NCI-H2227 treated with DMSO at 0.1 percent for 48 hours (cell line): ENCODE measurements around the gene LRFN4.

Source experiments
- DNase-seq: peaks from one replicate; lab custom pipeline; 2025; lab: John Stamatoyannopoulos, UW

Gene LRFN4

DNA sequence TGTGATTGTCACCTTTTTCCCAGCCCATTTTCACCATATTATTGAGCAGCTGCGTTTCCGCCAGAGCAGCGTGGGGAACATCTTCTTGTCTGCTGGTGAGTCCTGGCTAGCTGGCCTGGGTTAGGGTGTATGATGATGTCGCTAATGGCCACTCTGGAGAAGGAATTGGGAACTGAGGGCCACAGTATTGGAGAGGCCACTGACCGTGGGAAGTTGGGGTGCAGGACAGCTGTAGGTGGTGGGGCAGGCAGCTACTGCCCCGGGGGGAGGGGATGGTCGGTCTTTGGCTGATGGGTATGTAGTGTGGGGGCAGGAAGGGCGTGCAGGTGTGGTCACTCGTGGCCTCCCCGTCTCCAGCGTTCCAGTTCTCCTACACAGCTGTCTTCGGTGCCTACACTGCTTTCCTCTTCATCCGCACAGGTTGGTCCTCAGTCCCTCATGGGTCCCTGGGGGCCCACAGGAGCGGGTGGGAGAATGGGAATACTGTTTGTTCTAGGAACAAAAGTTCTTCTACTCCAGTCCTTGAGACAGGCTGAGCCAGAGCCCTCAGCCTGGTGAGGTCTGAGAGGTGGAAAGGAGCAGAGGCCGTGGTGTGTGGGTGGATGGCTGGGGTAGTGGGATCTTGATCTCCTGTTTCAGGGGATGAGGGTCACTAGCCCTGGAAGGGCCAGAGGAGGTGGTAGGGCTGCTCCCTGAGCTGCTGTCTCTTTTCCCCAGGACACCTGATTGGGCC is 11.6 kb upstream of the LRFN4 start:
- no peak for DNase-seq

DNA sequence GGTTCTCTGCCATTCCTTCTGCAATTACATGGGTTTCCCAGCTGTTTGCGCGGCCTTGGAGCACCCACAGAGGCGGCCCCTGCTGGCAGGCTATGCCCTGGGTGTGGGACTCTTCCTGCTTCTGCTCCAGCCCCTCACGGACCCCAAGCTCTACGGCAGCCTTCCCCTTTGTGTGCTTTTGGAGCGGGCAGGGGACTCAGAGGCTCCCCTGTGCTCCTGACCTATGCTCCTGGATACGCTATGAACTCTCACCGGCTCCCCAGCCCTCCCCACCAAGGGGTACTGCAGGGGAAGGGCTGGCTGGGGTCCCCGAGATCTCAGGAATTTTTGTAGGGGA is 11.0 kb upstream of the LRFN4 start:
- no peak for DNase-seq

DNA sequence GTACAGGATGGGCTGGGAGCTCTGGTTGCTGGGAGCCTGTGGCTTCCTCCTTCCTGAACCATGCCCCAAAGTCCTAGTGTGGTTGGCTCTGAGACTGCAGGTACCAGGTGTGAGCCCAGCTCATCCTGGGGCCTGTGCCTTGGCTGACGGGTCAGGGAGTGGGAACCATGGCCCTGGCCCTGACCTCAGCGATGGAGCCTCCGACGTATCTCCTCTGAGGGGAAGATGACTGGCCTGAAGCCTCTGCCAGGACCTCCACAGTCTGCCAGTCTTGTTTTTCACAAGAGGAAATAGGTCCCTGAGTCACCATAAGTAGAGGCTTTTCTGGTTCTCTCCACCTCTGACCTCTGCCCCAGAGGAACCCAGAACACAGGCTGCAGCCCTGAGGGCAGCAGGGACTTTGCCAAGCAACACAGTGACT is 10.2 kb upstream of the LRFN4 start:
- no peak for DNase-seq

DNA sequence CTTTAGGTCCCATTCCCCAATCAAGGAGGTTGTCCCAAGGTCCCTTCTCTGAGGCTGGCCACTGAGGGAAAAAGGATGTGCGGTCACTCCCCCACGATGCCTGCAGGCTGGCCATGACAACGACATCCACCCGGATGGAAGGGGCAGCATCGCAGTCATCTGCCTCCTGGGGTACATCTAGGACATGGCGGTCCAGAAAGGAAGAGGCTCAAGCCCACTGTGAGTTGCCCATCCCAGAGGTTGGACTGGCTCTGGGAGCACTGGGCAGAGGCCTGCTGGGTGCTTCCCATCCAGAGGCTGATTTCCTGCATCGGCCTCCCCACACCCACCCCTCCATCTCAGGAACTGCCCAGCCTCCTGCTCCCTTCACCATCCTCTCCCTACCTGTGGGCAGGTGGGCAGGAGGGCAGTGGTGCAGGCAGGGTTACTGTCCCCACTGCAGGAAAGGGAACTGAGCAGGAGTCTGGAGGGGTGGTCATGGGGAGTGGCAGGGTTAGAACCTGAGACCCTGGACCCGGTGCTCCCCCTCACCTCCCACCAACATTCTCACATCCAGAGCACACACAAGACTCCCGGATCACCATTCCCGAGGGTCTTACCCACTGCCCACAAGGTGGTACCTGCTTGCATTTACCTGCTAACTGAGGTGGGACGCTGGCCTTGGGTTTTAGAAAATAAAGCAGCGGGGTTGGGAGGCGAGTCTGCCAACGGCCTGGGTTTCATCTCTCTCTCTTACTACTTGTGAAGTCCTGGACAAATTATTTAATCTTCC is 9.2 kb upstream of the LRFN4 start:
- DNase-seq = no peak

DNA sequence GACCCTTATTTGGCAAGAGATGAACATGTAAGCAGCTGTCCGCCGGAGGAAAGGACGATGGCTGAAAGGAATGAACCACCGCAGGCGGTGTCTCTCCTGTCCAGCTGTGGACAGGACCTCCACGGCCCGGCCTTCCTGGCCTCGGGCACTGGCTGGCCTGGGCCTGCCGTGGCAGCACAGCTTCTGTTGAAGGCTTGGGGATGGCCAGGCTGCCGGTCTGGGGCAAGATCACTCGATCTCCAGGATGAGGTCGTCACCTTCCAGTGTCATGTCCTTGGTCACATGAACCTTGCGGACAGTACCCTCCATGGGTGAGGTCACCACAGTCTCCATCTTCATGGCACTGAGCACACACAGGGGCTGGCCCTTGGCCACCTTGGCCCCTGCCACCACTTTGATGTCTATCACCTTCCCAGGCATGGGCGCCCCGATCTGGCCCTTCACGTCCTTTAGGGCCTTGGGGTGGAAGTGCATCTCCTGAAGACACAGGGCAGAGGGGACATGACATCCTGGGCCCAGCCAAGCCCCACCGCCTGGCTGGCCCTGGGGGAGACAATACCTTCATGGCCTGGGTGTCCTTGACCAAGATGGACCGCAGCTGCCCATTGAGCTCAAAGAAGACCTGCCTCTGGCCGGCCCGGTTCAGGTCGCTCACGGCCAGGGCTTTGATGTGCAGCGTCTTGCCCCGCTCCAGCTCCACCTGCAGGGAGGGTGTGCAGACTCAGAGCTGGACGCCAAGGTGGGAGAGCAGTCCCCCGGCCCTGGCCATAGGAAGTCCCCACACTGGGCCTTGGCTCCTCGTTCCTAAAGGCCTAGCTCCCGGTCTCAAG is 8.0 kb upstream of the LRFN4 start:
- DNase-seq = no peak

DNA sequence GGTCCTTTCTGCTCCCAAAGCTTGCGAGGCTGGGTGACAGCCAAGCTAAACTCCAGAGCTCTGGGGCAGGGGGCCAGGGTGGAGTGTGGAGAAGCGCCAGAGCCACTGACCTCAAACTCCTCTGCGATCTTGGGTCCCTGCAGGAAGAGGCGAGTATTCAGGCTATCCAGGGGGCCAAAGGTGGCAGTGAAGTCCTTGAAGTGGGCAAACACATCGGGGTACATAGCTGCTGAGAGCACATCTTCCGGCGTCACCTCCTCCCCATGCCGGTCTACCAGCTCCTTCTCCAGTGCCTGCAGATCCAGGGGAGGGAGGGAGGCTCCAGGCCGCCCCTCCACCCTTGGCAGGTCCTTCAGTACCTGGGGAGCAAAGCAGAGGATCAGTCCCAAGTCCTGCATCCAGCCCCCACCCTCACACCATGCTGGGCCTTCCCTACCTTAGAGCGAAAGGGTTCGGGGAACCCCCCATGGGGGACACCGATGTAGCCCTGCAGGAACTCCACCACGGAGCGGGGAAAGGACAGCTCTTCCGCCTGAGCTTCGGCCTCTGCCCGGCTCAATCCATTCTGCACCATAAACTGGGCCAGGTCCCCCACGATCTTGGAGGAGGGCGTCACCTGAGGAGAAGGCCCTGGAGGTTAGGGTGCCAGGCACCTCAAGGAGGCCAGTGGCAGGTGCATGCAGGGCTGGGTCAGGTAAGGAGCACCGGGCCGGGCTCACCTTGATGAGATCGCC is 7.2 kb upstream of the LRFN4 start:
- DNase-seq = no peak

DNA sequence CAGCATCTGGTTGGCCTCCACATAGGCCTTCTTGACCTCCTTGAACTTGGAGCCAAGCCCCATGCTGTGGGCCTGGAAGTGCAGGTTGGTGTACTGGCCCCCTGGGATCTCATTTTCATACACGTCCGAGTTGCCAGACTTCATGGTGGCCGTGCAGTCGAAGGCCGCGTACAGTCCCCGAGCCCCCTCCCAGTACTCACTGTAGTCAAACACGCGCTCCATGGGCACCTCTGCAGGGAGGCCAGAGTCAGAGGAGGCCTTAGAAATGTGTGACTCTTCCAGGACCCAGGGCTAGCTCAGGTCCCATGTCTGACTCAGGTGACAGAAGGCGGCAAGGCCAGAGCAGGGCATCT is 6.7 kb upstream of the LRFN4 start:
- no peak for DNase-seq

DNA sequence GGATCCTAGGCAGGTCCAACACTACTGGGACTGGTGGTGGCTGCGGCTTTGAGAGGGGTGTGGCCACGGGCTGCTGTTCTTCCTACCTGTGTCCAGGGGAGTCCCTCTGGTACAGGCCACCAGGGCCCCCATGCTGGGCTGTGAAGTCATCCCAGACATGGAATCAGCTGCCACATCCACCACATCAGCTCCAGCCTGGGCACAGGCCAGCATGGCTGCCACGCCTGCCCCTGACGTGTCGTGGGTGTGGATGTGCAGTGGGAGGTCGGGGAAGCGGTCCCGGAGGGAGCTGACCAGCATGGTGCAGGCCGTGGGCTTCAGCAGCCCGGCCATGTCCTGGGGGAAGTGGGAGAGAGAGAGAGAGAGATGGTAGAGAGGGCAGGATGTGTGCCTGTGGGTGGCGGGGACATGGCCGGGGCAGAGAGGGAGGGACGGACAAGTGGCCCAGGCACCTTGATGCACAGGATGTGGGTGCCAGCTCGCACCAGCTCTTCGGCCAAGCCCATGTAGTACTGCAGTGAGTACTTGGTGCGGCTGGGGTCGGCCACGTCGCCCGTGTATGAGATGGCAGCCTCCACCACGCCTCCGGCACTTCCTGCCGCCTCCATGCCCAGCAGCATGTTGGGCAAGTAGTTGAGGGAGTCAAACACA is 6.2 kb upstream of the LRFN4 start:
- no peak for DNase-seq

DNA sequence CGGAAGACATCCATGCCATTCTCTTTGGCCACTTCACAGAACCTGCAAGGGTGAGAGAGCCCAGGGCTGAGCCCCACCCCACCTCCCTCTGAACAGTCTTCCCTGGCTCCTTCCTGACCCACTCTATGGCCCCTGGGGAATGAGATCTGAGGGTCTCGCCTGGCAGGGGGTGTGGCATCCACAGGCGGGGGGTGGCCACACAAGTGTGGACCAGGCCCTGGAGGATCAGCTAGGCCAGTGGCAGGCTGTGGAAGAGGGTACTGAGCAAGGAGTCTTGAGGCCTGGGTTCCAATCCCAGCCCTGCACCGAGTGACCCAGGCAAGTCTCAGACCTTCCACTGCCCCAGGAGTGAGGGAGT is 5.6 kb upstream of the LRFN4 start:
- no peak for DNase-seq

DNA sequence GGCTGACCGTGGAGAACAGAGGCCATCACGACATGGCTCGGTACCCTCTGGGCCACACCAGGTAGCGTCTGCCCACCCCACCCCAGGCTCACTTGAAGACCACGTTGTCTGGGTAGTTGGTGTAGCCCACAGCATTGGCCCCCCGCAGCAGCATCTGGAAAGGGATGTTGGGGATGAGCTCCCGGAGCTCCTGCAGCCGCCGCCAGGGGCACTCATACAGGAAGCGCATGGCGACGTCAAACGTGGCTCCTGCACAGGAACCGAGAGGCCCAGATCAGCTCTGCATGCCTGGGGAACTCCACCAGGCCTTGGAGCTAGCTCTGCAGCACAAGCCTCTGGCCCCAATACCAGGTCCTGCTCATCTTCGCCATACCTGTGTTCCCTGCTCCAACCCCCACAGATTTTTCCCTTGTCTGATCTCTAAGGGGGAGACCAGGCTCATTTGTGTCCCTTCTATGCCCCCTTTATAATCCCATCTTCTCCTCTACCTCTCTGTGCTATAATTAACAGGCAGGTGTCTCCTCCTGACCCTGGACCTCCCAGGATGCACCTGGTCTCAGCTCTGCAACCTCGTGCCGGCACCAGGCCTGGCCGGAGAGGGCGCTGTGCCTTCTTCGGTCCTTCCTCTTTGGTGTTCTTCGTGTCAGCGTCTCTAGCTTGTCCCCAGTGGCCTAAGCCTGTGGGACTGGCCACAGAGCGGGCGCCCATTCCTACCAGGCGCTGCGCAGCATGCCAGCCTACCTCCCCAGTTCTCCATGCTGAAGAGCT is 5.0 kb upstream of the LRFN4 start:
- DNase-seq = no peak

DNA sequence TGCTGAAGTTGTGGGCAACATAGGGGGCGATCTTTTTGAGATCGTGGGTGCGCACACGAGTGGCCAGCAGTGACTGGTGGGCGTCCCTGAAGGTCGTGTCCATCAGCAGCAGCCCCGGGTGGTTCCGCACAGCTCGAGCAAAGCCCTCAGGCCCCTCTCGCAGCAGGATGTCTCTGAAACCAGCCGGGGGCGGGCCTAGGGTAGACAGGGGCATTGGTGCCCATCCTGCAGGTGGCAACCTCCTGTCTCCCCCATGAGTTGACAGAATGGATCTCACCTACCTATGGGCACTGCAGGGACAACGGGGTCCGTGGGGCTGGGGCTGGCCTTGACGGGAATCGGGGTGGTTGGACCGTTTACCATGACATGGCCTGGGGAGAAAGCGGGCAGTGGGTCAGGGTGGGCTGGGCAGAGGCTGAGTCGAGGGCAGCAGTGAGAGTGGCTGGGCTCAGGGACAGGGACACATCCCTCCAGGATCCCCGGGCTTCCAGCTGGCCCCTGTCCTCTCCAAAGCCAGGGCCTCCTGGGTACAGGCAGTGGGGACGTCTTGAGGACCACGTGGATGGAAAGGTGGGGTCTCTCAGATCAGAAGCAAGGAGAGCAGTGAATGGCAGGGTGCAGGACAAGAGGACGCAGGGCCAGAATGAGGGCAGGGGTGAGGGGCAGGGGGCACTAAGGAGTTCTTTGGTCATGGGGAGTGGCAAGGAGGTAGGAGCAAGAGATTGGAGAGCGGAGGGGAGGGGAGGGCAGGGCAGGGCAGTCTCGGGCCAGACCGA is 4.2 kb upstream of the LRFN4 start:
- DNase-seq = no peak

DNA sequence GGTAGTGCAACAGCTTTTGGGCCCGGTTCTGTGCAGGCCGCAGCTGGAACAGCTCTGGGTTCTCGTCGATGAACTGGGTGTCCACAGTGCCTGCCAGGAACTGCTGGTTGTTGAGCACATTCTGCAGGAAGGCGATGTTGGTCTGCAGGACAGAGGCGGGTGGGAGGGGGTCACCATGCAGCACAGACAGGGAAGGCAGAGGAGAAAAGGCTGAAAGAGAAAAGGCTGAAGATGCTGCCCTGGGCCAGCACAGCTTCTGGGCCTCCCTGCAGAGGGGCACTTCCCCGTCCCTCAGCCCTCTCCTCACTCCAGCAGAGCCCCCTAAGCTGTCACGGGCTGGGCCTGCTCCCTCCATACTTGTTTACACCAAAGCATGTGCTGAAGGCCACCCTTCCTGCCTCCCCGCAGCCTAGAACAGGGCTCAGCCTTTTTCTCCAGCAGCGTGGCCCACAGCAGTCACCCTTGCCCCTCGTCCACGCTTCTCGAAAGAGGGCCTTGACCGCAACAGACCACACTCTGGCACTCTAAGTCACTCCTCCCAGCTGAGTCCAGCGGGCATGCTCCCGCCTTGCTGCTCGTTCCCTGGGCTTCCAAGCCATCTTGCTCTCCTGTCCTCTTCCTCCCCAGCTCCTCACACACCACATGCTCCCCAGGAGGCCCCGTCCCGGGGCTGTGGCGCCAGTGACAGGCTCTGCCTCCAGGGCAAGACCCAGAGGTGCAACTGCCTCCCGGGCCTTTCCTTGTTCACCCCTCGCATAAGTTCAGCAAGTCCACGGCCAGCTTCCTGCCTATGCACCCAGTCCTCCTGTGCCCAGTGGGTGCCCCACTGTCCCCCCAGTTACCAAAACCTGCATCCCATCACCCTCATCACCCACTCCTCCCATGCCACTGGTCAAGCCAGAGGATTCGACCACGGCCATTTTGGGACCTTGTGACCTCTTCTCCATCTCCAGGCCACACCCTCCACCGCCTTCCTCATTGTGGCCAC is 3.3 kb upstream of the LRFN4 start:
- DNase-seq = no peak

DNA sequence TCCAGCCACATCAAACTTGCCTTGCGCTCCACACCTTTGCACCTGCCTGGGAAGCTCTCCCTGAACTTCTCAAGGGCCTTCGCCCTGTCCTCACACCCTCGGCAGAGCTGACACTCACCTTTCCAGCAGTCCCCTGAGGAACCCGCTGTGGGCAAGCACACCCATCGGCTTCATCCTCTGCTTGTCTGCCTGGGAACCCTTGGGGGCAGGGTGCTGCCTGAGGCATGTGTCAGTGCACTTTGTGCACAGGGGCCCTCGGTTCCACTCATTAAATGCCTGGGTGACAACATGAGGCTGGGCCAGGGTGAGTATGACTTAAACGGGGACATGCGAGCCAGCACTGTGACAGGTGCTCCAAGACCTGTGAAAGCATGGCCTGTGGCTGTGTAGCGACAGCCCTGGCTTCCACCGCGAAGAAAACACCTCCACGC is 2.6 kb upstream of the LRFN4 start:
- no peak for DNase-seq

DNA sequence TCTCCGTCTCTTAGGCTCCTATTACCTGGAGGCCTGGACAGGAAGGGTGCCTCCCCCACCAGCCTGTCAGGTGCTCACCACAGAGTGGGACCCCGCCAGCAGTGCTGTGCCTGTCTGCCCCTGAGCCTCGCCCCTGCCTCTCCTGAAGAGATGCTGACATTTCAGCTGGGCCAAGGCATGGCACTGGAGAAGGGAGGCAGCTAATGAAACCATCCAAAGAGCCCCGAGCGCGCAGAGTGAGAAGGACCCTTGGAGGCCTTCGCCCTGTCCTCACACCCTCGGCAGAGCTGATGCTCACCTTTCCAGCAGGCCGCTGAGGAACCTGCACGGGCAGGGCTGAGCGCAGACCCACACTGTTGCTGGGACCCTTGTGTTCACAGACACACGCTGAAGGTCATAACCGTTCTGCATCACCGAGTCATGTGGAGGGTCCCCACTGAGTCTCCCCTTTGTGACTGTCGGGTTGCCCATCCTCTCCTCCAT is 2.1 kb upstream of the LRFN4 start:
- DNase-seq = no peak

DNA sequence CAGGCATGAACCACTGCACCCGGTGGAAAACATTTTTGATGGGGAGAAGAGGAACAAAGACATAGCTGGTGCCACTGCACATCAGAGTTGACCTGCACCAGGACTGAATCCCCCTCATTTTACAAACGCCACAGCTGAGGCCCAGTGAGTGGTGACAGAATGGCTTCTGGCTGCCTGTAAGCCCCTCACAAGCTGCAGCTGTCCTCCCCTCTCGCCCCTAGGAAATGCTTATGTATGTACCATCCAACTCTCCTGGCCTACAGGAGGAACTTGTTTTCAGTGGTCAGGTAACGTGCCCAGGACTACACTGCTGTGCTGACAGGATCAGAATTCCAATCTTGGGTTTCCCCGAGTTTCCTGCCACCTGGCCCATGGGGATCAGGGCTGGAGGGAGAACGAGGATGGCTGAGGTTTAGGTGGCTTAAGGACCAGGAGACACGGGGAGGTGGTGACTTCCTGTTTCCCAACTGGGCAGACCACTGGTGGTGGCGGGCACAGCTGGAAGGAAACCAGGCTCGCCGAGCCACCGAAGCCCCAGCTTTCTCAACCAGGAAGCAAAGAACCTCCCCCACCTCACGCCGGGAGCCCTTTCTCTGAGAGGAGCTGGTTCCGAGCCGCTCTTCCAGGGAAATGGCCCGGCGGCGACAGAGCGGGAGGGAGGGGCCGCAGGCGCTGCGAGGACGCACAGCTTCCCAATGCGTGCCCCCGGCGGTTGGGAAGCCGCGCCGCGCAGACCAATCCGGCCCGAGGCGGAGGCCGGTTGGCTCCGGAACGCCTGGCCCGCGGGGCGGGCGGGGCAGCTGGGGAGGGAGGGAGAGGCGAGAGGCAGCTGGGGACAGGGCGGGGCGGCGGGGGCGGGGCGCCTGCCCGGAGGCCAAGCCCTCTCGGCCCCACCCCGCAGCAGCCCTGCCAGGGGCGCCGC is 1.0 kb upstream of the LRFN4 start:
- DNase-seq = peak; percentile 85

DNA sequence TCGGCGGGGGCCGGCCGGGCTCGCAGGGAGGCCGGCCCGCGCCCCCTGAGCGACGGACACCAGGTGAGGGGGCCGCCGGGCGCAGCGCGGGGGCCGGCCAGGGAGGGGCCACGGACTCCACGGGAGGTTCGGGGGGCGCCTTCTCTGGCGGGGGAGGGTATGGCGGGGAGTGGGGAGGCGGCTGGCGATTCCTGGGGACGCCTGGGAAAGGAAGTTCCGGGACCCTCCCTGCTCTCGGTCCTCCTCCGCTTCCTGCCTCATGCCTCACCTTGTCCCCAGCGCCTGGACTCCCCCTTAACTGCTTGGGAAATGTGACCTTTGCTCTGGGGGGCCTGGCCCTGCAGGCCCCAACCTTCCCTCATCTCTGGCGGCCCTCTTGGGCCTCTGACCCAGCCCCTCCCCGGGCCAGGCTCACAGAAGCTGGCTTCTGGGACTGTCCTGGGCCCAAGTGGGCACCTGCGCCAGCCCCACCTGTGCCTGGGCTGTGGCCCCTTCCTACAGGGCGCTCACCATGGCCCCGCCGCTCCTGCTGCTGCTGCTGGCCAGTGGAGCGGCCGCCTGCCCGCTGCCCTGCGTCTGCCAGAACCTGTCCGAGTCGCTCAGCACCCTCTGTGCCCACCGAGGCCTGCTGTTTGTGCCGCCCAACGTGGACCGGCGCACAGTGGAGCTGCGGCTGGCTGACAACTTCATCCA is 516 bp downstream of the LRFN4 start:
- no peak for DNase-seq

DNA sequence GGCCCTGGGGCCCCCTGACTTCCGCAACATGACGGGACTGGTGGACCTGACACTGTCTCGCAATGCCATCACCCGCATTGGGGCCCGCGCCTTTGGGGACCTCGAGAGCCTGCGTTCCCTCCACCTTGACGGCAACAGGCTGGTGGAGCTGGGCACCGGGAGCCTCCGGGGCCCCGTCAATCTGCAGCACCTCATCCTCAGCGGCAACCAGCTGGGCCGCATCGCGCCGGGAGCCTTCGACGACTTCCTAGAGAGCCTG is 992 bp downstream of the LRFN4 start:
- DNase-seq = no peak
